Esophagus mucosa (tissue), 1 donor: ENCODE data around the gene STKLD1. TPM values are rescaled to one million over a fixed set of nuclear protein-coding genes. Genes with fewer than 3 reads are reported as not detected.
"Not testable (repeated sequence)": the region's sequence is repeated elsewhere in the genome, so short reads cannot be mapped to it uniquely, and the experiment has no call there.

Experiments used
- ATAC-seq: fragments of 200-7000 bp; cut with Tn5 transposase; one replicate; pipeline ENCODE4 v1.9.1; 2020
- total RNA-seq: library from RNA; stranded (reverse); gene quantifications from one replicate; pipeline ENCODE4 v1.2.4, GENCODE V29; 2023
- donor health status: DM: yes; HTN: yes; CAD: no.

Gene STKLD1
- total RNA-seq = 0.40 TPM

DNA sequence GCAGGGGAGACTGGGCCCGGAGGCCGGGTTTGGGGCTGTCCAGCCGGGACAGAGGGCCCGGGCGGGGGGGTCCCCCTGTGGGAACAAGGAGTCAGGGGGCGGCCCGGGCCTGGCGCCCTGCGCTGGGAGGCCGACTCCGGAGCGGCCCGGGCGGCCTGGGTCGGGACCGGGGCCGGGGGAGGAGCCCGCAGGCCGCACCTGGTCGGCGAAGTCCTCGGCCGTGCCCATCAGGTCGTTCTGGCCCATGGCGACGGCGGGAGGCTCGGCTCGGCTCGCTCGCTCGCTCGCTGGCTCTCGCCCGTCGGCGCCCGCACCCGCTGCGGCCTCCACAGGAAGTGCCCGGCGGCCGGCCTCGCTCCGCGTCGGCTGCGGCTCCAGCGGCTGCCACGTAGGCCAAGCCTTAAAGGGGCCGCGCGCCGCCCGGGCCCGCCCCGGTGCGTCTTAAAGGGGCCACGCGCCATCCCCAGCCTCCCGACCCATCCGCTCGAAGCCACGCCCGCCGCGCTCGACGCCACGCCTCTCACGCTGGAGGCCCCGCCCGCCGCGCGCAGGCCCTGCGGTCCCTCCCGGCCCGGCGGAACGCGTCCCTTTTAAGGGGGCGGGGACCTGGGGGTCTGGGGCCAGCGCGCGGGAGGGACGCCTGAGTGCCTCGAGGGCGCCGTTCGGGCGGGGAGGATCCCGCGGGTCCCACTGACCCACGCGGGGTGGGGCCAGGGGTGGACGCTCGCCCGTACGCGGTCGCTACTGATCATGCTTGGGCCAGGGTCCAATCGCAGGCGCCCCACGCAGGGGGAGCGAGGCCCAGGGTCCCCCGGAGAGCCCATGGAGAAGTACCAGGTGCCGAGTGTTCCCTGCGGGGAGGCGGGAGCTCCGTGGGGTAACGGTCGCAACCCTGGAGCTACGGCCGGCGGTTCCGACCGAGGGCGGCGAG lies at the start of gene STKLD1, which contains the start of gene SURF4:
STKLD1 (plus strand) TSS at position 643 of the 931 bp plus-strand sequence; CDS start at position 751, 108 bp downstream.
SURF4 (minus strand) TSS at position 337 of the 931 bp plus-strand sequence; CDS start at position 246, 91 bp downstream.
- peak; percentile 95 for ATAC-seq

DNA sequence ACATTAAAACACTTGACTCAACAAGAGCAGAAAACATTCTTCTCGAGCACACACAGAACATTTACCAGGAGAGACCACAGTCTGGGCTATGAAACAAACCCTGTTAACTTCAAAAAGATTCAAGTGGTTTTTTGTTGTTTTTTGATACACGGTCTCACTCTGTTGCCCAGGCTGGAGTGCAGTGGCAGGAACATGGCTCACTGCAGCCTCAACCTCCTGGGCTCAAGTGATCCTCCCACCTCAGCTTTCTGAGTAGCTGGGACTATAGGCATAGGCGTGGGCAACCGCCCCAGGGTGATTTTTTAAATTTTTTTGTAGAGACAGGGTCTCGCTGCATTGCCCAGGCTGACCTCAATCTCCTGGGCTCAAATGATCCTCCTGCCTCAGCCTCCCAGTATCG lies 49.1 kb upstream of the STKLD1 start:
- ATAC-seq = not testable (repeated sequence)

DNA sequence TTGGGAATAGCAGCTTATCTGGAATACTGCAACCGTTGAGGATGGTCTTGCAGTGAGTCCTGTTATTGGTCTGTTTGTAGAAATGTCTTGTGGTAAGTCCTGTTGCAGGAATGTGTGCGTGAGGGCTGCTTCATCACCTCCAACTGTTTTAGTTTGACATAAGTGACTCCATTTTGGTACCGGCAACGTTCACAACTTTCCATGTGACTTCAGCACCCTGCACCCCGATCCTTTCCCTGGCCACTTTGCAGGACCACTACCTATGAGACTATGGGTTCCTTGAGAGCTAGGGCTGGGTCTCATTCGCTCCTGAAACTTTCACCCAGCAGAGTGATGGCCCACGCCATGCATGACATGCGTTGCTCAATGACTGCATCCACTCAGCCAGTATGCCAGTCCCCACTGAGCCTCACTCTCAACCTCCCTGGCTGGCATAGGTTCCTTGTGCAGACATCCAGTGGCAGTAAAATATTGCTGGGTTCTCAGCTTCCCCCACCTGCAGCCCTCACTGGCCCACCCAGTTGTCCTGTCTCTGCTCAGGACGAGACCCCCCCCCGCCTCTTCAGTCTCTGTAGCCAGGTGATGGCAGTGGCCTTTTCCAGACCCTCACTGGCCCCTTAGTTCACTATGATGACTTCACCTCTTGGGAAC lies 48.2 kb upstream of the STKLD1 start:
- peak; percentile 11 for ATAC-seq

DNA sequence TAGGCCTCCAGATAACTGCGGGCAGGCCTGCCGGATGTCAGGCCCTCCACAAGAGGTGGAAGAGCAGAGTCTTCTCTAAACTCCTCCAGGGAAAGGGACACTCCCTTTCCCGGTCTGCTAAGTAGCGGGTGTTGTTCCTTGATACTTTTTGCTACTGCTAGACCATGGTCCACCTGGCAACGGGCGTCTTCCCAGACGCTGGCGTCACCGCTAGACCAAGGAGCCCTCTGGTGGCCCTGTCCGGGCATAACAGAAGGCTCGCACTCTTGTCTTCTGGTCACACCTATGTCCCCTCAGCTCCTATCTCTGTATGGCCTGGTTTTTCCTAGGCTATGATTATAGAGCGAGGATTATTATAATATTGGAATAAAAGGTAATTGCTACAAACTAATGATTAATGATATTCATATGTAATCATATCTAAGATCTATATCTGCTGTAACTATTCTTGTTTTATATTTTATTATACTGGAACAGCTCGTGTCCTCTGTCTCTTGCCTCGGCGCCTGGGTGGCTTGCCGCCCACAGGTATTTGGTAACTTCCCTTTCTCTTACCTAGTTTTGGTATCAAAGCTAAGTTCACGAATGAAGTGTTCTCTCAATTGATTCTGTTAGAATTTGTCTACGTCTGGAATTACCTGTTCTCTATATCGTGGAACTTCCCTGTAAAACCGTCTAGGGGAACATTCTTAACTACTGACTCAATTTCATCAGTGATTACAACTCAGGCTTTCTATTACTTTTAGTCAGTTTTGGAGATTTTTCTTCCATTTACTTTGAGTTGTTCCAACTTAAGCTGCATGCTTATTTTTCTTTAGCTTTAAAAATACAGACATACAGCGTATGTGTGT lies 46.6 kb upstream of the STKLD1 start:
- ATAC-seq = not testable (repeated sequence)

DNA sequence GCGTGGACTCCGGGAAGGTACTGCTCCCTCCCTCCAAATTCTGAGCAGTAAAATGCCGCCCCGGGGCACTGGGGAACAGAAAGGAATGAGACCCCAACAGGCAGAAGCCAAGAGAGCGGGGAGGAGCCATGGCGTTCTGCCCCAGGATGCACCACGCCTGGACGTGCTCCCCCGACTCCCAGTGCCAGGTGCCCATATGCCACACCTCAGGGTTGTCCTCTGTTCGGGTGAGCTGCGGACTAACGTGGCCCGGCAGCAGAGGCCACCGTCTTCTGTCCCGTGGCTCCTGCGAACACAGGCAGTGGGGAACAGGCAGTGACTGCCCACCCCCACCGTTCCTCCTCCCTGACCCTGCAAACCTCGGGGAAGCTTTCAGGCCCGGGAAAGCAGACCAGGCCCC lies 44.9 kb upstream of the STKLD1 start:
- ATAC-seq = no peak

DNA sequence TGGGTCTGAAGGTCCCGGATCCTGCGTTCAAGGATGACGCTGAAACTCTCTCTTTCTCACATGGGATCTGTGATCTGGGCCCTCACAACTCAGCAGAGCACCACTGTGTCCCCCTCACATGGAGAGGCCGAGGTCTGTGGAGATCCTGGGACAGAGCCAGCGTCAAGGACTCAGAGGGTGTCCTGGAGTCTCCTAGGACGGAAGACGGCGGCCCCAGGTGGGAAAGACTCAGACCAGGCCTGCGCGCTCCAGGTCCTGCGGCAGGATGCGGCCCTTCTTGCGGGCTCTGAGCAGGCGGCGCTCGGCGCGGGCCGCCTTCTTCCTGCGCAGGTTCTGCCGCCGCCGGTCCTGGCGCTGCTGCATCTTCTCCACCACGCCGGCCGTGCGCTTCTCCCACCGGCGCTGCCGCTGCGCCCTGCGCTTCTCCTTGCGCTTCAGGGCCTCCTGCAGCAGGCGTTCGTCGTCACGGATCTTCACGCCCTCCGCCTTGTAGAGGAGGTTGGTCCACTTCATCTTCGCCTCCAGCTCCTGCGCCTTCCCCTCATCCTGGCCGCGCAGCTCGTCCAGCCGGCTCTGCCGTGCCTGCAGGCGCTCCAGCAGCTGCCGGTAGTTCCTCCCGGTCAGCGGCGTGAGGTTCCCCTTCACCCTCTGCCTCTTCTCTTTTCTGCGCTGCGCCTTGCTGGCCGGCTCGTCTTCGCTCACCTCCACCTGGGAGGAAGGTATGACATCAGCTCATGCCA lies 44.4 kb upstream of the STKLD1 start:
- no peak for ATAC-seq

DNA sequence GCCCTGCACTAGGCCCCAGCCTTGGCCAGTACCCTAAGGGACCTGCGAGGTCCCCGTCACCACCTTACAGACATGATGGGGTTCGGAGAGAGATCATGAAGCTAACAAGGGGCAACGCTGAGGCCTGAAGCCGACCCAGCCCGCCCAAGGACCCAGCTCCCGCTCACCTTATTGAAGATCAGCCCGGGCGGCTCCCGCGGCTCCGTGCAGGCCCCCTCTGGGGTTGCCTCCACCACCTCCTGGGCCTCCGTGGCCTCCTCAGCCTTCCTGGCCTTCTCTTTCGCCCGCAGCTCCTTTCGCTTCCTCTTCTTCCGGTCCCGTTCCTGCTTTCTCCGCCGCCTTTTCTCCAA lies 43.8 kb upstream of the STKLD1 start:
- ATAC-seq = no peak

DNA sequence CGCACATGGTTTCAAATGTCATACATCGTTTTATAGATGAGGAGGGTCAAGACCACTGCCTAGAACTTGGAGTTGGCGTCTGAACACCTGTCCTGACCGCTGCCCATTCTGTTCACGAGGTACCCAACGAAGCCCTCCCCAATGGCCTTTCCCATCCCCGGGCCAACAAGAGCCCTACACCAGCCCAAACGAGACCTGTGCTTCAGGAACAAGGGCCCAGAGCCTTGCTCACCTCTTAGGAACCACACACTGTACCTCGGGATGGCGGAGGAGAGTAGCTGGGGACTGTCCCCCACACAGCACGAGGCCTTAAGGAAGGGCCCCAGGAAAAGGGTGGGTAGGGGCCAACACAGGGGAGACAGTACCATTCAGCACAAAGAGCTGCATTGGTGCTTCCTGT lies 43.2 kb upstream of the STKLD1 start:
- ATAC-seq = no peak

DNA sequence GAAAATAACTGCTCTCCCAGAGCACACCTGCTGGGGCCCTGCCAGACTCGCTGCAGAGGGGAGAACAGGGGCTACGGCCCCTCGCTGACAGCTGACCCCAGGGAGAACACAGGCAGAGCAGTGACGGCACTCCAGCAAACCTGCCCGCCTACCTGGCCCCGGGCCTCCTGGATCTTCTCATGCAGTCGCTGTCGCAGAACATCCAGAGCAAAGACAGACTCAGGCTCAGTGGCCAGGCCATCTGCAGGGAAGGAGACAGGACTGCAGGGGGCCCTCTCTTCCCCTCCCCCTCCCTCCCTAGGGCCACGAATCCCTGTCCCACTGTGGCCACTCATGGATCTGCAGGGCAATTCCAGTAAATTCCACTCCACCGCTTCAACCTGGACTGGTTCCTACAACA lies 42.6 kb upstream of the STKLD1 start:
- no peak for ATAC-seq

DNA sequence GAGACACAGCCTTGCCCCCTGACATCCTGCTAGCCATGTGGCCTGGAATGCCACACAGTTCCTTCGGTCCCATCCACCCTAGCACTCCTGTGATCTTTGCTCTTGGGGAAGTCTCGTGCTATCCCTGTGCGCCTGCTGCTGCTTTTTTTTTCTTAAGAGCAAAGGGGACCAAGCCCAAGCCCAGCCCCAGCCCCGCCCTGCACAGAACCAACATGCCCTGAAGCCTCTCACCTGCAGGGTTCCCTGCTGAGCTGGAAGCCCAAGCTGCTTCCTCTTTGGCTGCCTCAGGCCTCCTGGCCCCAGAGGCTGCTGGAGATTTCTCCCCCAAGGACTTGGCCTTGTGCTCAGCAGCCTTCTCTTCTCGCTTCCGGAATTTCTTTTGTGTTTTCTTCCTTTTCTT lies 42.0 kb upstream of the STKLD1 start:
- peak; percentile 23 for ATAC-seq

DNA sequence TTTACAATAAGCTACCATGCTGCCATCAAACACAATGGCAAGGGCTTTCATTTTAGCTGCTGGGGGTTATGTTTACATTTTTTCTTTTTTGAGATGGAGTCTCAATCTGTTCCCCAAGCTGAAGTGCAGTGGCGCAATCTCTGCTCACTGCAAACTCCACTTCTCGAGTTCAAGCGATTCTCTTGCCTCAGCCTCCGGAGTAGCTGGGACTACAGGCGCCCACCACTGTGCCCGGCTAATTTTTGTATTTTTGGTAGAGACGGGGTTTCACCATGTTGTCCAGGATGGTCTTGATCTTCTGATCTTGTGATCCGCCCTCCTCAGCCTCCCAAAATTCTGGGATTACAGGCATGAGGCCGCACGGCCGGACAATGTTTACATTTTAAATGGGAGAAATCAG lies 41.3 kb upstream of the STKLD1 start:
- ATAC-seq = not testable (repeated sequence)

DNA sequence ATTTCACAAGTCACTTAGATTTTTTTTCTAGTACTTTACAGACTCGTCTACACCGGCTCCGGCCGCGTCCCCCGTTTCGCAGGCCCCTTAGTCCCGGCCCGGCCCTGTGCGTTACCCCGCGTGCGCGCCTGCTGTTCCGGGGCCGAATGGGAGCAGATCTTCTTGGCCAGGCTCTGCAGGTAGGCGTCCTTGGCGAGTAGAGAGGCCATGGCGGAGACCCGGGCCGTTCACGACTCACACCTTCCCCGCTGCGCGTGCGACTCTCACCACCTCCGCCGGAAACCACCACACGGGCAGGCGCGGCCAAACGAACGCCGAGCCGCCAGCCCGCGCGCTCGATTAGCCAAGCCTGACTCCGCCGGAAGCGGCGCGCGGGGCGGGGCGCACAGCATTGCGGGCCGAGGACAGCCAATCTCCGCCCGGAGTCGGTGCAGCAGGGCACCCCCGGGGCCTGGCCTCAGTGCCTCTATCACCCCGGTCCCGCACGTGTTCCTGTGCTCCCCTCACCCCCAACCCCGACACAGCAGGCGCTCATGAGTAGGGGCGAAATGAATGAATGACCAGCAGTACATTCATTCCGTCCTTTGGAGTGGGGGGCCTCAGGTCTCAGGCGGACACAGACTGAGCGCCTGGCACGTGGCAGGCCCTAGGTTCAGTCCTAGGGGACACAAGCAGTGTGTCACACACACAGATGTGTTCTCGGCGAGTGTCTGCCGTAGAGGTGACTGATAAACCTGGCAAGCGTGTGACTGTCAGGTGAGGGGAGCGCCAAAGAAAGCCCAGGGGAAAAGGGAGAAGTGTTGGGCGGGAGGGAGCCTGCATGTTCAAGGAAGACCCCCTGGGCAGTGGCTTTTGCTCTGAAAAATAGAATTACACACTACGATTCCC lies 40.0 kb upstream of the STKLD1 start, which contains the start of gene SURF6:
SURF6 (minus strand) TSS at position 265 of the 888 bp plus-strand sequence; CDS start at position 209, 56 bp downstream.
- ATAC-seq = peak; percentile 92

DNA sequence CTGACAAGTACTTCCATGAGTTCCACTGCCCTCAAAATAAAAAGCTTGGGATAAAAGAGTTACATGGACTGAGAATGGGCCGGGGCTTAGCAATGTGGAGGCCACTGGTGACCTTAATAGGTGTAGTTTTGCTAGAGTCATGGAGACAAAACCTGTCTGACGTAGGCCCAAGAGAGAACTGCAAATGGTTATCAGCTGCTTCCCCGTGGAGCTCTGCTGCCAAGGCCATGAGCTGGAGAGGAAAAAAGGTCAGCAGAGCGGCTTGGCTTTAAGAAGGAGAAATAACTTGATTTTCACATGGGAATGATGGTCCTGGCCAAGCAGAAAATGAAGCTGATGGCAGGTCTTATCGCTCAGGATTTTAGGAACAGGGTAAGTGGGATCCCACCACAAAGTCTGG lies 36.5 kb upstream of the STKLD1 start:
- ATAC-seq = no peak

DNA sequence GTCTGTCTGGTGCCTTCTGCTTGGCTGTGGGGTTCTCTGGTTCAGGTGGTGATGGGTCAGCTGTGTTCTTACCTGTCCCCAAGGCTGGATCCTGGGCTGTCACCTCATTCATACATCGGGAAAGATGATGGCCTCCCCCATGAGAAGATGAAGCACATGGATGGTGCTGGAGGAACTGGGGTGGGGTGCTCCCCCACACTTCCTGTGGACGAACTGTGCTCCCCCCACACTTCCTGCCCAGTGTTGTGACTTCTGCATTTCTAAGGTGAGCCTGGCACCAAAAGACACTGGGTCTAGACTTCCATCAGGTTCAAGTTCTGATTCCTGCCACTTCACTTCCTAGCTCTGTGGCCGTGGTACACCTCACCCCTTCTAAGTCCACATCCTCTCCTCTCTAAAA lies 35.9 kb upstream of the STKLD1 start:
- ATAC-seq = no peak

DNA sequence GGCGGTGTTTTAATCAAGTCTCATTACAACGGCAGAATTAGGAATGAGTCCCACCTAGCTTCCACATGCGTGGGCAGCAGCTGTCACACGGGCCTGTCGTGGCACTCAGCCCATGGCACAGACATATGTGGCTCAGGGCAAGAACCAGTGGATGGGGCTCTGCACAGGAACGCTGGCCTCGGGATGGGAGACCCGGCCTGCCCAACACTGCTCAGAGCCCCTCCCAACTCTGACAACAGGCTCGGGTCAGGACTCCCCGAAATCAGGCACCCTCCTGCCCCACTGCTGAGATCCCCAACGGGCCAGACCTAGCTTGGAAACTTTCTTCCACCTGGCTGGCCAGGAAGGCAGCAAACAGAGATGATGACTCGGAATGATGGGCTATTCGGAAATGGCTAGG lies 35.2 kb upstream of the STKLD1 start:
- ATAC-seq = no peak

DNA sequence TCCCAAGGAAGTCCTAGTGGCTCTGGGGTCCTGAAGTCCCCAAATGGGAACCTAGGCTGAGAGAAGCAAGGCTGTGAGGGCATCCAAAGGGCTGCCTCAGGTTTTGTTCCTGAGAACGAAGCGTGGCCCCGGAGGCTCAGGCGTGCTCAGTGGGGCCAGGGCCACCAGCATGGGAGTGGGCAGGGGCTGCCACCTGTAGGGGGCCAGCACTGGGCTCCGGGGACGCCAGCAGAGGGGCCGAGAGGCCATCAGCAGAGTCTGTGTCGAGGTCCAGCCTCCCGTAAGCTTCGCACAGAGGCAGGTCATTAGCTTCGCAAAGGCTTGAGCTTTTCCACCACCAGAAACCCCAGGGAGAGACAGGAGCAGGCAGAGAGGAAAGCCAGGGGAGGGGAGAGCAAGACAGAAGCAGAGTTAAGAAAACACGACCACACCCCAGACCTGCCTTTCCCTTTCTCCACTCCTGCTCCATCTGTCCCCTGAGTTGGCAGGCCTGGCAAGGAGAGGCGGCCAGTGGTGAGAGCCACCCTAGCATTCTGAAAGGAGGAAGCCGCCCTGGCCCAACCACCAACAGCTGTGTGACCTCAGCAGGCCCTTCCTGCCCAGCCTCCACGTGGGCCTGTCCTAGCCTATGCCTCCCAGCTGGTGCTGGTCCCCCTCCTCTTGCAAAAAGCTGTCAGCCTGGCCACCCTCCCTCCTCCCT lies 34.6 kb upstream of the STKLD1 start:
- peak; percentile 4 for ATAC-seq

DNA sequence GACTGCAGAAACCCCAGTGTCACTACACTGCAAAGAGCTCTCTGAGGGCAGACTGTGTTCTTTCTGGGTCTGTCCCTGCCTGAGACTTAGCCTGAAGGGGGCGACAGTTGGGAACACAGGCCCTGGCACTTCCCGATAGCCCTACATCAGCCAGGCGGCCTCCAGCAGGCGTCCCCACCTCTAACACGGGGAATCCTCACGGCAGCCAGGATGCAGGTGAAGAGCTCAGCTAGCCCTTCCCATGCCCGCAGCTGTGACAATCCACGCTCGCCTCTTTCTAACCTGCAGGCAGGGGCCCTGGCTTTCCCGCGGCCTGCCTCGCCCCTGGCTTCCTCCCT lies 34.1 kb upstream of the STKLD1 start:
- ATAC-seq = no peak

DNA sequence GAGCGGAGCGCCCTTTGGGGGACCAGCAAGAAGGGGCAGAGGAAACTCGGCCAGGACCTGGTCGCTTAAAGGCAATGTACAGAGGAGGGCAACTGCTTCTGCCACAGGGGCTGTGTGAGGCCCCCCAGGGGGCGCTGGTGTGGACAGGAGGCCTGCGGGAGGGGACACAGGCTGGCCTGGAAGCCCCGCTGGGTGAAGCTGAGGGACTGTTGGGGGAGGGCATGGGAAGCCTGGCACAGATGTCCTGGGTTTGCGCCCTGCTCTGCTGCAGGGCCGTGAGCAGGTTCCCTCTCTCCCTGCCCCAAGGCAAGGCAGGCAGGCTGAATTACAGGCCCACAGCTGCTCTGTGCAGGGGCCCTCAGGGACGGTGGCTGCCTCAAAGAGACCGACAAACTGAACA lies 33.6 kb upstream of the STKLD1 start:
- no peak for ATAC-seq

DNA sequence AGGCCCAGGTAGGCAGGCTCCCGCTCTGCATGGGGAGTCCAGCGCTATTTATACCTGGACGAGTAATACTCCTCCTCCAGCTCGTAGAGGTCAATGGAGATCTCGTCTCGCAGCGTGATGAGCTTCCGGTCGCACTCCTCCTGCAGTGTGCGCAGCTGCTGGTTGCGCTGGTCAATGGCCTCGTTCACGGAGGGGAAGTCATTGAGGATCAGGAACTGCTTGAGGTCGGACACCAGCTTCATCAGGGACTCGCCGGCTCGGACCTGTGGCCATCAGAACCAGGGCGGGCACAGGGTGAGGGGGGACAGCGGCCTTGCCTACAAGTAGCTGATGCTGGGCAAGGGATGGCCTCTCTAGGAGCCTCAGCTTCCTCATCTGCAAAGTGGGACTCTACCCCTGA lies 32.1 kb upstream of the STKLD1 start:
- ATAC-seq = no peak

DNA sequence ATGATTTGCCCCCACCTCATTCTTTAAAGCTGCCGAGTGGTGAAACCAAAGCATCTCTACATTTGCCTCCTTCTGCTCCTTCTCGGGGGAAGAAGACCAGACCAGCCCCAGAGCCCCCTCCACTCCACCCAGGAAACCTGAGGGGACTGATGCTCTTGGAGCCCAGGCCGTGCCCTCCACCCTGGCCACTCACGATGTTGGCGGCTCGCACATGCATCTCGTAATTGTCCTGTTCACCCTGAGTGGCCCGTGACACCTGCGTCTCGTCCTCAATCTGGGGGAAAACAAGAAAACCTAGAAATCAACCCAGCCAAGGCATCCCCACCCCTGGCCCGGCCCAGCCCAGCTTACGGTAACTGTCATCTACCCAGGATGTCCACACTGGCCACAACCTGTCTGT lies 31.2 kb upstream of the STKLD1 start:
- ATAC-seq = no peak

DNA sequence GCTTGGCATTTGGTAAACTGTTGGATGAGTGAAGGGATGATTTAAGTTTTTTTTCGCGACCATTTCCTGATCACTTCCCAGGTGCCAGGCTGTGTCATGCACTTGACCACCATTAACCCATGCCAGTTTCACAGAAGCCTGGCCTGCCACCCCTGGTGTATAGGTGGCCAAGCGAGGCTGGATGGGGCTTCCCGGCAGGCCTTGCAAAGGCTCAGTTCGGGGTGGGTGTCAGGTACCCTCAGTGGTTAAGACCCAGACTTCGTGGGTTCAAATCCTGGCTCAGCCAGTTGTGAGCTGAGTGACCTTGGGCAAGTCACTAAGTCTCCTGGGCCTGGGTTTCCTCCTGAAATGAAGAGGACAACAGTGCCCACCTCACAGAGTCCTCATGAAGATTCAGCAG lies 30.6 kb upstream of the STKLD1 start:
- ATAC-seq = no peak
